ENCODE measurements around the gene TTF2. TPM values are rescaled to one million over a fixed set of nuclear protein-coding genes. Genes with fewer than 3 reads are reported as not detected.
A peak's percentile ranks its signal among the peaks of the same experiment; 100 is the strongest.

TTF2 gene
- total RNA-seq, 1 donor from 2014 or later, result 53.0 TPM

DNA sequence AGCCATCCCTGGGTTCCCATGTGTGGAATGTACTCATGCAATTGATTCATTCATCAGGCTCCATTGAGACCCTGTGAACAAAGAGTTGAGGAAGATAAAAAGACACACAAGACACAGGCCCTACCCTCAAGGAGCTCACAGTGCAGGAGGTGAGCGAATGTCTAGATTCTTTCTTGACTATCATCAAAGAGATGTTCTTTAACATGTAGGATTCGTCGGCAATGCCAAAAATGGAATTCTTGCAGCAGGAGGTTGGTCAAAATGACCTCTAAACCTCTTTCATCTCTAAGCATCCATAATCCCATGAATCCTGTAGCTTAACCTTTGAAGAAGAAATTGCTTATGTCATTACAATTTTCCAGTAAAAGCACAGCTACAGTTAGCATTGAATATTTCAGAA, 27.9 kb upstream of the TTF2 start:
- H3K4me3 ChIP-seq (ENCODE audit: low read depth, low read length), result no peak overlapping the region
- TF ChIP-seq, protein P1, sequence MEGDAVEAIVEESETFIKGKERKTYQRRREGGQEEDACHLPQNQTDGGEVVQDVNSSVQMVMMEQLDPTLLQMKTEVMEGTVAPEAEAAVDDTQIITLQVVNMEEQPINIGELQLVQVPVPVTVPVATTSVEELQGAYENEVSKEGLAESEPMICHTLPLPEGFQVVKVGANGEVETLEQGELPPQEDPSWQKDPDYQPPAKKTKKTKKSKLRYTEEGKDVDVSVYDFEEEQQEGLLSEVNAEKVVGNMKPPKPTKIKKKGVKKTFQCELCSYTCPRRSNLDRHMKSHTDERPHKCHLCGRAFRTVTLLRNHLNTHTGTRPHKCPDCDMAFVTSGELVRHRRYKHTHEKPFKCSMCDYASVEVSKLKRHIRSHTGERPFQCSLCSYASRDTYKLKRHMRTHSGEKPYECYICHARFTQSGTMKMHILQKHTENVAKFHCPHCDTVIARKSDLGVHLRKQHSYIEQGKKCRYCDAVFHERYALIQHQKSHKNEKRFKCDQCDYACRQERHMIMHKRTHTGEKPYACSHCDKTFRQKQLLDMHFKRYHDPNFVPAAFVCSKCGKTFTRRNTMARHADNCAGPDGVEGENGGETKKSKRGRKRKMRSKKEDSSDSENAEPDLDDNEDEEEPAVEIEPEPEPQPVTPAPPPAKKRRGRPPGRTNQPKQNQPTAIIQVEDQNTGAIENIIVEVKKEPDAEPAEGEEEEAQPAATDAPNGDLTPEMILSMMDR (conservative IDR thresholded peaks at IDR 0.05; ENCODE audit: low read depth, low read length), result no peak
- DNase-seq (ENCODE audit: low read depth), result no peak

DNA sequence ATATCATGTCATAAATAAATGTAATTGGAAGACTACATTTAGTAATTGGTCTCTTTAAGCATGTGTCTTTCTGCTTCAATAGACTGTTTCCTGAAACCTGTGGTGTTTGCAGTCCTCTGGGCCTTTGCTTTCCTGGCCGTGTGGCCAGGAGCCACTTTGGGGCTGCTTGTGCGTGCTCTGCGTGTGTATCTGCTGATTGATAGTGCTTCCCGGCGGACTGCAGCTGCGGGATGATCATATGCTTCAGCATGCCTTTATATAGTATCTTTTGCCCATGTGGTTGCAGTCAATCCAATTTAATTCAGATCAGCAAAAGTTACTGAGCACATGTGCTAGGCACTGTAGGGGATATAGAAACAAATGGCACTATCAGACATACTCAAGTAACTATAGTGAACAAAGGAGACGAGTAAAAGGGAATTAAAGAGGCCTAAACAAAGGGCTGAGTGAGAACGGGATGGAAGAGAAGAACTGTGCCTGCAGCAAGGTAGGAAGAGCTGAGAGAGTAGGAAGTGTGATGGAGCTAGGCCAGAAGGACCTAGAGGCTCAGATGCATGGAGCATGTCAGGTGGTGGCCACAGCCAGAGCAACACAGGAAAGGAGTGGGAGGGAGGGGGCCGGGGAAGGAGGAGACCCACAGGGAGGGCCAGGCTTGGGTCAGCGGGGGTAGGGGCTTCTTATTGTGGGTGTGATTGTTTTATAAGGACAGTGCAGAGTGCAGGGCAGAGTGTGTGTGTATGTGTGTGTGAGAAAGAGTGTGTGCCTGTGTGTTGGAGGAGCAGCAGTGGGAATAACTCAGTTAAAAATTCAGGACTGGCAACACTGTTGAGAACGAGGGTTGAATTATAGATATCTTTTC, 27.2 kb upstream of the TTF2 start:
- TF ChIP-seq, protein P1 (conservative IDR thresholded peaks at IDR 0.05; ENCODE audit: low read depth, low read length), result no peak
- no peak for DNase-seq (ENCODE audit: low read depth)
- H3K4me3 ChIP-seq (ENCODE audit: low read depth, low read length), result no peak overlapping the region

DNA sequence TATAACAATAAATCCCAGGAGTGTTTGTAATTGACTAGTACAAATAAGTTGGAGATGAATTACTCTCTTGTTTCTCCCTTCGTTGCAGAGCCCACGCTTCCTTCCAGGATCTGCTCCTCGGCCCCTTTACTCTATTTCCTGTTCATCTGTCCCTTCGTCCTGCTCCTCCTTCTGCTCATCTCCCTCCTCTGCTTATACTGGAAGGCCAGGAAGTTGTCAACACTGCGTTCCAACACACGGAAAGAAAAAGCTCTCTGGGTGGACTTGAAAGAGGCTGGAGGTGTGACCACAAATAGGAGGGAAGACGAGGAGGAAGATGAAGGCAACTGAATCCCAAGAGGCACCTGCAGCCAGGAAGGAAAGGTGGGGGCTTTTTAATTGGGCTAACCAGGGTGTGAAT, 26.4 kb upstream of the TTF2 start:
- DNase-seq (ENCODE audit: low read depth), result no peak
- TF ChIP-seq, protein P1 (conservative IDR thresholded peaks at IDR 0.05; ENCODE audit: low read depth, low read length), result no peak
- no peak overlapping the region for H3K4me3 ChIP-seq (ENCODE audit: low read depth, low read length)

DNA sequence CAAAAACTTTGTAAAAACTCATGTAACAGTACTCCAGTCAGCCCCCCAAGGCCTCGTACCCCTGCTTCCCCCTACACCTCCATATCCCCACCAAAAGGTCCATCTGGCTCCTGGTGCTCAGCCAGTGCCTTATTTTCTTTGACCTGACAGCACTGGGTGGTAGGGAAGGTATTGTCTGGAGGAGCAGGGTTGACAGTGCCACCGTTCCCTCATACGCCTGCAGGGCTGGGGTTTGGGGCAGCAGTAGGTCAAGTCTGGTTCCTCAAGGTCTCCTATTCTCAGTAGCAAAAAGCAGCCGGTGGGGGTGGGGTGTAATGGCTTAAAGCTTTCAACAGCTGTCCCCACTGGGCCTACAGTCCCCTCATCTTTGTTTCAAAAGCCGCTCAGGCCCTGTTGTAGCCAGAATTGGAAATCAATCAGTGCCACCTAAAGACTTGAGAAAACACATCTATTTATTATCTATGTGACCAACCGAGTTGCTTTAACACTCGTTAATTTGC, 25.3 kb upstream of the TTF2 start:
- TF ChIP-seq, protein P1 (conservative IDR thresholded peaks at IDR 0.05; ENCODE audit: low read depth, low read length), result no peak
- no peak overlapping the region for H3K4me3 ChIP-seq (ENCODE audit: low read depth, low read length)
- no peak for DNase-seq (ENCODE audit: low read depth)

DNA sequence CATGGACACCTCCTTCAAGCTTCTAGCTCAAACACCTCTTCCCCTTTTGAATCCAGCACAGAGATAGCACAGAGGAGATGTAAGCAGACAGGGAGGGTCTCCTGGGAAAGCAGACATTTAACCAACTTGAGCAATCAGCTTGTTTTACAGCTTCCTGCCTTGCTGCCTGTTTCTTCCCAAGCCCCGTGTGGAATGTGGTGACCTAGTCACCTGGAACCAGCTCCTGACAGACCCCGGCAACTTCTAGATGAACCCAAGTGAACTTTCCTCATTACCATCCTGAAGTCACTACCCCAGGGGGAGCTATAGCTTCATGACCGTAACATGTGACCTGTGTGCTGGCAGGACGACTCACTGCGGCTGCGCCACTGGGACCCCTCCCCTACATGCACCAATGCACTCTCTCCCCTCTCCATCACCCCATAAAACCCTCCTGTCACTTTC, 24.1 kb upstream of the TTF2 start:
- TF ChIP-seq, protein P1 (conservative IDR thresholded peaks at IDR 0.05; ENCODE audit: low read depth, low read length), result peak; percentile 27

DNA sequence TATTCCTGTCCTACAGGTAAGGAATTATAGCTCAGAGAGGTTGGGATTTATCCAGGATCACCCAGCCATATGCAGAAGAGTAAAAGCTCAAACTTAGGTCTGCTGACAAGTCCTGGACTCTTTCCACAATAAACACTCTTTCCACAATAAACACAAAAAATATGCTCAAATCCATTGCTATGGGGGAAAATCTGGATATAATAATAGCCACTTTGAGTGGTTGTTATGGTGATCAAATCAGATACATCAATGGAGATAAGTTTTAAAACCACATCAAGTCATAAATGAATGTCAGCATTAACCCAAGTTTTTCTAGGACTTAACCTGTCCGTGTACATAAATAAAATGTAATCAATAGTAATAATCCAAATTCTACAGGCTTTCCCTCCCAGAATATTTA, 22.3 kb upstream of the TTF2 start:
- no peak for DNase-seq (ENCODE audit: low read depth)
- no peak overlapping the region for H3K4me3 ChIP-seq (ENCODE audit: low read depth, low read length)
- TF ChIP-seq, protein P1 (conservative IDR thresholded peaks at IDR 0.05; ENCODE audit: low read depth, low read length), result no peak

More for the DNA sequence above, 24.1 kb upstream of the TTF2 start:
- peak; percentile 42 for DNase-seq (ENCODE audit: low read depth)
- no peak overlapping the region for H3K4me3 ChIP-seq (ENCODE audit: low read depth, low read length)
